ENCODE measurements around the gene SPNS1.

DNA sequence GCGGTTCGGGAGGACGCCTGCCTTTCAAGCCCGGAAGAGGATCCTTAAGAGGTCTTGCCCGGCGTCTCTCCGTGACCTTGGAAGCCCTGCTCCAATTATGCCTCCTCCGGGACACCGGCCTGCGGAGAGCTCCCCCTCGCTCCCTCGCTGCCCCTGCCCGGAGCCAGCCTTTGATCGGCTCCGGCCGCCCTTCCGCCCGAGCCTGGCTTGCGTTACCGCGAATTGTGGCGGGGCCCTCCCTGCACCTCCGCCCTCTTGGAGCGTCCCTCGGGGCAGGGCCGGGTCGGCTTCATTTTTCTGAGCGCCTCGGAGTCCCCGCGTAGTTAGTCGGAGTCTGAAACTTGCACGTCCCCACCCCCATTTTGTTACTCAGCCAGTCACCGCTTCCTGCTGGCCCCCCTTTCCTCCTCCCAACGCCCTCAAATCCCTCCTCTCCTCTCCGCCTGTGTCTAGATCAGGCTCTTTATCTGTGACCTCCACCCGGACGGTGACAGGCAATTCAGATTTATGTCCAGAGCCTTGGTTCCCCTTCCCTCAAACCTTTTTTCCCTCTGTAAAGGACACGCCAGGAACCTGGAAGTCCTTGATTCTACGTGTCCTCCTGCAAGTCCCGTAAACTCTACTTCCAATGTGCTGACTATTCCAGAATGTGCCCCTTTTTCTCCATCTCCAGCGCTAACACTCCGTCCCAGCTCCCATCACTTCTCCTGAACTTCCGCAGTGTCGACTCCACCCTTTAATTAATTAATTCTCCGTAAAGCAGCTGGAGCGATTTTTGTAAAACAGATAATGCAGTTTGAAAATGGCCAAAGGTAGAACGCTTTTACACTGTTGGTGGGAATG is 49.0 kb upstream of the SPNS1 start:
- no peak for TF ChIP-seq POLR2A (IDR thresholded peaks at IDR 0.05; ENCODE audit: low read length)
- TF ChIP-seq GATA1 (IDR thresholded peaks at IDR 0.05; ENCODE audit: low read depth, low read length): no peak
